Pancreas (tissue), 10 donors: ENCODE results near the gene MINDY2. TPM values are rescaled to one million over a fixed set of nuclear protein-coding genes. Genes with fewer than 3 reads are reported as not detected.
"Not testable (repeated sequence)": the region's sequence is repeated elsewhere in the genome, so short reads cannot be mapped to it uniquely, and the experiment has no call there.

Experiments used
- ATAC-seq, 4 donors: fragments of 200-7000 bp; cut with Tn5 transposase; one replicate each; pipeline versions ENCODE4 v1.8.0 to v1.9.1; 2020; ENCODE audit warnings: mild to moderate bottlenecking in 4 of 4, moderate library complexity in 4 of 4
- DNase-seq, 6 donors: peaks; one replicate each; pipeline ENCODE4 v3.0.0-alpha.2; 2020
- FAIRE-seq: peaks from 2 replicates; lab custom pipeline; 2012; peaks lifted over from hg19 to GRCh38; lab: Jason Lieb, UNC
- H3K27ac ChIP-seq, 4 donors: fragments of 200-600 bp; sonication (generic); 1 replicate in 3 of 4; 2 replicates in 1 of 4; pipeline versions ENCODE4 v1.5.0 to v1.8.0; 2020
- H3K27me3 ChIP-seq, 4 donors: fragments of 200-600 bp; one replicate each; pipeline ENCODE4 v1.8.0; 2021
- H3K36me3 ChIP-seq, 3 donors: fragments of 200-600 bp; sonication (generic) in 1 of 3; one replicate each; pipeline versions ENCODE4 v1.5.0 to v1.8.0; 2020 to 2021
- H3K4me1 ChIP-seq, 3 donors: fragments of 200-600 bp; one replicate each; pipeline ENCODE4 v1.8.0; 2021
- H3K4me3 ChIP-seq, 4 donors: fragments of 200-600 bp; sonication (generic) in 2 of 4; one replicate each; pipeline versions ENCODE4 v1.5.0 to v1.8.0; 2020 to 2021
- H3K9me3 ChIP-seq, 4 donors: fragments of 200-600 bp; one replicate each; pipeline ENCODE4 v1.8.0; 2021
- CTCF ChIP-seq, 4 donors: fragments of 200-600 bp; sonication (generic) in 3 of 4; IDR thresholded peaks; one replicate each; pipeline versions ENCODE4 v1.5.0 to v1.8.0; 2021; ENCODE audit warnings: antibody characterized with exemption in 4 of 4
- WGBS, 2 donors: extraction: QIAGEN DNeasy Blood & Tissue Kit; methylation state at CpG; one replicate each; pipeline ENCODE4 v1.1.7; 2013; 5-methylcytosine and 5-hydroxymethylcytosine counted together
- intact Hi-C, 3 donors: fragments of 100-400 bp; cut with DNase I; formaldehyde crosslinking; loops; one replicate each; pipeline versions ENCODE4 v1.11.1 to v1.14.2; 2022
- polyA plus RNA-seq, 2 donors: library from polyadenylated mRNA; stranded (reverse); fragments of 200-250 nt; gene quantifications; one replicate each; pipeline ENCODE4 v1.2.3, GENCODE V29; 2013
- total RNA-seq, 6 donors: library from RNA; stranded (reverse); fragmentation: NEBNext Ultra II Directional in 4 of 6; extraction: Animal tissue kit (Norgen Biotek cat#: 25700) in 4 of 6; gene quantifications; one replicate each; pipeline versions ENCODE4 v1.2.1 to v1.2.4, GENCODE V29; 2021 to 2023
- donor health status: healthy with polysubstance abuse.
- donor health status: DM: no; HTN: no; CAD: no; lungs with moderate emphysema.
- donor health status: DM: no; HTN: no; CAD: no.
- donor health status: control.
- donor health status: control.
- donor health status: Bipolar disorder and iron deficiency.
- donor health status: DM: yes; HTN: yes; CAD: no.
- donor health status: DM: no; HTN: no; CAD: no.
- donor health status: DM: no; HTN: no; CAD: no.
- donor health status: DM: yes; HTN: yes; CAD: no.

MINDY2 gene
- total and polyA plus RNA-seq, 8 donors, result 2.8 to 11.6 (median 5.7) TPM

GRCh38 chr15:58788056-58788710 lies 17.1 kb downstream of the MINDY2 start:
- H3K36me3 ChIP-seq, result no peaks in the 10 kb centered on the region
- H3K9me3 ChIP-seq, result no peaks in the 10 kb centered on the region
- no peaks in the 10 kb centered on the region for H3K27me3 ChIP-seq
- ATAC-seq, result no peak
- H3K4me3 ChIP-seq, result no peak overlapping the region
- H3K27ac ChIP-seq, result no peak overlapping the region
- no peak for DNase-seq
- no peak for FAIRE-seq
- H3K4me1 ChIP-seq, result no peaks in the 10 kb centered on the region
- TF ChIP-seq CTCF (IDR thresholded peaks at IDR 0.05), result no peak
- intact Hi-C loops, result no loop called here
- 95% methylated on average over 3 of the region's 3 CpGs for WGBS, 2 donors

GRCh38 chr15:58793862-58794261 lies 22.8 kb downstream of the MINDY2 start:
- intact Hi-C loops, result no loop called here
- DNase-seq, result peak in 1 of 6 donors; percentile 7
- WGBS, 2 donors, result 70 to 75% methylated on average over 6 of the region's 6 CpGs
- Histone ChIP-seq H3K27me3 (no peaks in the 10 kb centered on the region), H3K9me3 (no peaks in the 10 kb centered on the region), H3K36me3 (peaks cover 0 to 3% (median 0%) of the 10 kb centered on the region in 3 donors), H3K4me3 (no peak overlapping the region), H3K4me1 (no peaks in the 10 kb centered on the region), H3K27ac (peak overlapping the region in 1 of 4 donors; percentile 23)
- TF ChIP-seq CTCF (IDR thresholded peaks at IDR 0.05), result no peak
- peak in 2 of 4 donors; percentile 25 to 35 for ATAC-seq
- no peak for FAIRE-seq

- Histone ChIP-seq H3K4me3 (no peak overlapping the region), H3K27ac (no peak overlapping the region), H3K36me3 (peaks cover 0 to 3% (median 0%) of the 10 kb centered on the region in 3 donors), H3K4me1 (no peaks in the 10 kb centered on the region), H3K9me3 (no peaks in the 10 kb centered on the region), H3K27me3 (no peaks in the 10 kb centered on the region)
- FAIRE-seq (no peak), DNase-seq (no peak), ATAC-seq (no peak)
- TF ChIP-seq CTCF (IDR thresholded peaks at IDR 0.05), result no peak
- WGBS, 2 donors, result 66 to 68% methylated on average over 2 of the region's 2 CpGs
- intact Hi-C loops, result no loop called here
Measured at GRCh38 chr15:58795825-58796224, 24.7 kb downstream of the MINDY2 start.

GRCh38 chr15:58797505-58797904 lies 26.4 kb downstream of the MINDY2 start:
- no peak for ATAC-seq
- DNase-seq, result no peak
- Histone ChIP-seq H3K27ac (no peak overlapping the region), H3K4me3 (no peak overlapping the region), H3K27me3 (no peaks in the 10 kb centered on the region), H3K9me3 (no peaks in the 10 kb centered on the region), H3K4me1 (no peaks in the 10 kb centered on the region), H3K36me3 (peaks cover 0 to 3% (median 0%) of the 10 kb centered on the region in 3 donors)
- no peak for FAIRE-seq
- WGBS, 2 donors, result 62 to 66% methylated on average over 3 of the region's 3 CpGs
- intact Hi-C loops, result no loop called here
- TF ChIP-seq CTCF (IDR thresholded peaks at IDR 0.05), result no peak

- no peak for DNase-seq
- H3K36me3 ChIP-seq, result no peaks in the 10 kb centered on the region
- no peak for TF ChIP-seq CTCF (IDR thresholded peaks at IDR 0.05)
- H3K27ac ChIP-seq, result no peak overlapping the region
- intact Hi-C loops, result no loop called here
- WGBS, 2 donors, result 60 to 69% methylated on average over 1 of the region's 1 CpG
- no peak overlapping the region for H3K4me3 ChIP-seq
- no peak for ATAC-seq
- no peak for FAIRE-seq
- H3K9me3 ChIP-seq, result no peaks in the 10 kb centered on the region
- H3K4me1 ChIP-seq, result no peaks in the 10 kb centered on the region
- no peaks in the 10 kb centered on the region for H3K27me3 ChIP-seq
Measured at GRCh38 chr15:58805095-58805494, 34.0 kb downstream of the MINDY2 start.

- H3K4me1 ChIP-seq, H3K36me3 ChIP-seq, DNase-seq, H3K9me3 ChIP-seq, H3K27me3 ChIP-seq, H3K4me3 ChIP-seq, intact Hi-C loops, FAIRE-seq, H3K27ac ChIP-seq, ATAC-seq: not testable (repeated sequence)
- WGBS, 2 donors, result 93 to 97% methylated on average over 2 of the region's 2 CpGs
Measured at GRCh38 chr15:58823267-58823666, 52.2 kb downstream of the MINDY2 start.
